Chondrocyte (in vitro differentiated cells): Measurements from ENCODE around the gene ISLR2. TPM values are rescaled to one million over a fixed set of nuclear protein-coding genes. Genes with fewer than 3 reads are reported as not detected.

Experiments
- DNase-seq: peaks from one replicate; pipeline ENCODE4 v3.0.0; 2021; ENCODE audit warnings: mixed read lengths, low spot score
- H3K27ac Mint-ChIP-seq: one replicate; pipeline ENCODE4 v1.8.0; 2021; ENCODE audit warnings: mild to moderate bottlenecking, moderate library complexity, mixed read lengths; ENCODE audit not compliant: unreplicated experiment
- H3K27me3 Mint-ChIP-seq: 2 replicates; pipeline ENCODE4 v1.8.0; 2021; ENCODE audit warnings: low read depth, mixed read lengths
- H3K36me3 Mint-ChIP-seq: 2 replicates; pipeline ENCODE4 v1.8.0; 2021; ENCODE audit warnings: low read depth, mixed read lengths
- H3K4me1 Mint-ChIP-seq: 2 replicates; pipeline ENCODE4 v1.8.0; 2021; ENCODE audit warnings: low read depth, mild to moderate bottlenecking, mixed read lengths
- H3K4me3 Mint-ChIP-seq: one replicate; pipeline ENCODE4 v1.8.0; 2021; ENCODE audit warnings: mild to moderate bottlenecking, moderate library complexity, mixed read lengths; ENCODE audit not compliant: unreplicated experiment
- H3K9me3 Mint-ChIP-seq: 2 replicates; pipeline ENCODE4 v1.8.0; 2021; ENCODE audit warnings: low read depth, mixed read lengths
- CTCF ChIP-seq: fragments of 200-600 bp; sonication (generic); IDR thresholded peaks from 2 replicates; pipeline ENCODE4 v1.5.0; 2021; ENCODE audit warnings: antibody characterized with exemption, mild to moderate bottlenecking, moderate library complexity
- total RNA-seq: library from RNA; stranded (reverse); gene quantifications from 3 replicates; pipeline ENCODE4 v1.2.1, GENCODE V29; 2021

The ISLR2 gene
- total RNA-seq, 1 donor from 2014 or later, result 3.2 TPM

- DNase-seq, result no peak
- H3K27me3 Mint-ChIP-seq, result peaks cover 28% of the 10 kb centered on the region
Measured at GRCh38 chr15:74134387-74135027, 4.1 kb downstream of the ISLR2 start.

DNA sequence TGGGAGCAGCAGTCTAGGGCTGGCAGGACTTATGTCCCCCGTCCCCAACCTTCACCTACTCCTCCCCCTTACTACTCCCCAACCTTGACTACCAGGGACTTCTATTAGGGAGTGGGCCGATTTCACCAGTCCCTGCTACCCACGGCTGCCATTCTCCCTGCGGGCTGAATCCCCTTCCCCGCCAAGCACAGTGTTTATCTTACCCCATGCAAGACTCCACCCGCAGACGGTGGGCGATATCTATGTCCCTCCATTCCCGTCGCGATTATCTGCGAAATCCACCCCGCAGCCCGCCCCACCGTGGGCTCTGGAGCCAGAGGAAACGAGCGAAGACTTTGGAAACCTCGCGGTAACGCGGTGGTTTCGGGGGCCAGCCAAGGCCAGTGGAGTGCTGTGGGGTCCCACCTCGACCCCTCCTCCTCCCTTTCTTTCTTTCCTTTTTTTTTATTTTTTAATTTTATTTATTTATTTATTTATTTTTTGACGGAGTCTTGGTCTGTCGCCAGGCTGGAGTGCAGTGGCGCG, 4.7 kb downstream of the ISLR2 start:
- Mint-ChIP-seq H3K36me3 (peaks cover 2% of the 10 kb centered on the region), H3K27me3 (peaks cover 24% of the 10 kb centered on the region), H3K27ac (peak overlapping the region; percentile 11), H3K4me3 (peak overlapping the region; percentile 73), H3K4me1 (peaks cover 38% of the 10 kb centered on the region), H3K9me3 (no peaks in the 10 kb centered on the region)
- no peak for TF ChIP-seq CTCF
- no peak for DNase-seq

More at GRCh38 chr15:74134387-74135027, 4.1 kb downstream of the ISLR2 start:
- no peak overlapping the region for H3K27ac Mint-ChIP-seq
- H3K4me1 Mint-ChIP-seq, result peaks cover 43% of the 10 kb centered on the region
- peaks cover 2% of the 10 kb centered on the region for H3K36me3 Mint-ChIP-seq
- no peak overlapping the region for H3K4me3 Mint-ChIP-seq
- TF ChIP-seq CTCF, result peak; percentile 68
- H3K9me3 Mint-ChIP-seq, result no peaks in the 10 kb centered on the region

GRCh38 chr15:74136540-74136813, 6.1 kb downstream of the ISLR2 start:
- Mint-ChIP-seq H3K36me3 (no peaks in the 10 kb centered on the region), H3K9me3 (no peaks in the 10 kb centered on the region), H3K27me3 (peaks cover 12% of the 10 kb centered on the region), H3K4me3 (peak overlapping the region; percentile 73), H3K4me1 (peaks cover 28% of the 10 kb centered on the region), H3K27ac (peak overlapping the region; percentile 91)
- no peak for TF ChIP-seq CTCF
- no peak for DNase-seq

DNA sequence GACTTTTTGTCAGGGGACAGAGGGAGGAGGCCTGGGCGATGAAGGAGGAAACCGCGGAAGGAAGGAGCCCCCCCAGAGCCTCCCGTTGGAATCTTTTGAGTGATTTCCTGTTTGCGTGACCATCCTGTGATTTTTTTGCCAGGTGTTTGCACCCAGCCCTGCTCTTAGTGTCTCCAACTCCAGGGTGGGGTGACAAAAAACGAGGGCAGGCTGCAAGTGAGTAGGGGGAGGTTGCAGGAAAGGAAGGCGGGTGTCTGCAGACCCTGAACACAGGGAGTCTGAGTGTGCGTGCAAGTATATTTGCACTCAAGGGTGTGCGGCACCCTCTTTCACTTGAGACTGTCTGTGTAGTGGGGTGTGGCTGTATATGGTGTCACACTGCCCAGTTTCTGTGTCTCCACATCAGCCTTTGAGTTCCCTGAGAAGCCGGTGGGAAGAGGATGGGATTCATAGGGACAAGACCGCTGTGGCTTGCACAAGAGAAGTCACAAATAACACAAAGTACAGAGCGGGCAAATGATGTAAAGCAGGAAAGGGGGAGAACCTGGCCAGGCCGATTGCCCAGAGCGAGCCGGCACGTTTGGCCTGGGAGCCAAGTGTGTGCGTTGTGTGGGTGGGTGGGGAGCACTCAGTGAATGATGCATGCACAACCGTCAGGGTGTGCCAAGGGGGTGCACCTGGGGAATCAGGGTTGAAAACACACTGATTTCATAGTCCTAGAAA, 6.6 kb downstream of the ISLR2 start:
- H3K4me3 Mint-ChIP-seq, result peak overlapping the region; percentile 73
- no peaks in the 10 kb centered on the region for H3K9me3 Mint-ChIP-seq
- peaks cover 33% of the 10 kb centered on the region for H3K4me1 Mint-ChIP-seq
- peaks cover 8% of the 10 kb centered on the region for H3K27me3 Mint-ChIP-seq
- TF ChIP-seq CTCF, result no peak
- no peak for DNase-seq
- H3K36me3 Mint-ChIP-seq, result no peaks in the 10 kb centered on the region
- peak overlapping the region; percentile 91 for H3K27ac Mint-ChIP-seq

DNA sequence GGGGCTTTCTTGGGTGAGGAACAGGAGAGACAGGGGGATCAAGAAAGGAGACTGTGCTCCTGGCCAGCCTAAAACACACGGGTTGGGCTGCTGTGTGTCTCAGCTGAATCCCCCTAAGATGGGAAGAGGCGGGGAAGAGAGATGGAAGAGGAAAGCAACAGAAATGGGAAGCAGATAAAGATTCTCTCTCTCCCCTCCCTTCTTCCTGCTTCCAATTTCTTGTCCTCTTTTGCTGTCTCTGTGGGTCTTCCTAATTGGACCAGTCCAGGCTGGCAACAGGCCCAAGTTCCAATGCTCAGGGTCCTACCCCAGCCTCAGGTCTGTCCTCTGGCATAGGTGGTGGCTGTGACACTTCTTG, 7.1 kb downstream of the ISLR2 start:
- TF ChIP-seq CTCF, result no peak
- H3K27ac Mint-ChIP-seq, result no peak overlapping the region
- H3K36me3 Mint-ChIP-seq, result no peaks in the 10 kb centered on the region
- no peak overlapping the region for H3K4me3 Mint-ChIP-seq
- DNase-seq, result no peak
- H3K27me3 Mint-ChIP-seq, result peaks cover 5% of the 10 kb centered on the region
- no peaks in the 10 kb centered on the region for H3K9me3 Mint-ChIP-seq
- H3K4me1 Mint-ChIP-seq, result peaks cover 33% of the 10 kb centered on the region
